Hepatocyte (in vitro differentiated cells): ENCODE results near the gene VTN.

Experiments
- CTCF ChIP-seq: fragments of 200-600 bp; sonication (generic); IDR thresholded peaks from 2 replicates; pipeline ENCODE4 v1.5.1; 2016; ENCODE audit warnings: antibody characterized with exemption, mild to moderate bottlenecking; ENCODE audit not compliant: poor library complexity
- EZH2 ChIP-seq: fragments of 200-600 bp; sonication (generic); IDR thresholded peaks from 2 replicates; pipeline ENCODE4 v1.6.1; 2016; ENCODE audit warnings: antibody characterized with exemption, mild to moderate bottlenecking, borderline replicate concordance
- EZH2phosphoT487 ChIP-seq: fragments of 200-600 bp; sonication (generic); IDR thresholded peaks from one replicate; pipeline ENCODE4 v1.6.1; 2018; ENCODE audit warnings: antibody characterized with exemption, mild to moderate bottlenecking, low read depth, moderate library complexity; ENCODE audit not compliant: unreplicated experiment, severe bottlenecking

- TF ChIP-seq CTCF = no peak
- no peak for TF ChIP-seq EZH2phosphoT487
- TF ChIP-seq EZH2 = no peak
Measured at GRCh38 chr17:28370035-28370743, at the start of gene VTN.
